Chondrocyte (in vitro differentiated cells): ENCODE measurements around the gene PCK1. TPM values are rescaled to one million over a fixed set of nuclear protein-coding genes. Genes with fewer than 3 reads are reported as not detected.

Source experiments
- DNase-seq: peaks from one replicate; pipeline ENCODE4 v3.0.0; 2021; ENCODE audit warnings: mixed read lengths, low spot score
- H3K27ac Mint-ChIP-seq: one replicate; pipeline ENCODE4 v1.8.0; 2021; ENCODE audit warnings: mild to moderate bottlenecking, moderate library complexity, mixed read lengths; ENCODE audit not compliant: unreplicated experiment
- H3K27me3 Mint-ChIP-seq: 2 replicates; pipeline ENCODE4 v1.8.0; 2021; ENCODE audit warnings: low read depth, mixed read lengths
- H3K36me3 Mint-ChIP-seq: 2 replicates; pipeline ENCODE4 v1.8.0; 2021; ENCODE audit warnings: low read depth, mixed read lengths
- H3K4me1 Mint-ChIP-seq: 2 replicates; pipeline ENCODE4 v1.8.0; 2021; ENCODE audit warnings: low read depth, mild to moderate bottlenecking, mixed read lengths
- H3K4me3 Mint-ChIP-seq: one replicate; pipeline ENCODE4 v1.8.0; 2021; ENCODE audit warnings: mild to moderate bottlenecking, moderate library complexity, mixed read lengths; ENCODE audit not compliant: unreplicated experiment
- H3K9me3 Mint-ChIP-seq: 2 replicates; pipeline ENCODE4 v1.8.0; 2021; ENCODE audit warnings: low read depth, mixed read lengths
- CTCF ChIP-seq: fragments of 200-600 bp; sonication (generic); IDR thresholded peaks from 2 replicates; pipeline ENCODE4 v1.5.0; 2021; ENCODE audit warnings: antibody characterized with exemption, mild to moderate bottlenecking, moderate library complexity
- total RNA-seq: library from RNA; stranded (reverse); gene quantifications from 3 replicates; pipeline ENCODE4 v1.2.1, GENCODE V29; 2021

PCK1 gene
- total RNA-seq, 1 donor from 2014 or later: not detected

GRCh38 chr20:57562541-57563465 lies 1.9 kb downstream of the PCK1 start:
- Mint-ChIP-seq H3K27me3 (peaks cover 46% of the 10 kb centered on the region), H3K36me3 (no peaks in the 10 kb centered on the region)

GRCh38 chr20:57563522-57563921 lies 2.6 kb downstream of the PCK1 start:
- Mint-ChIP-seq H3K36me3 (no peaks in the 10 kb centered on the region), H3K9me3 (no peaks in the 10 kb centered on the region), H3K27ac (no peak overlapping the region), H3K27me3 (peaks cover 43% of the 10 kb centered on the region), H3K4me1 (no peaks in the 10 kb centered on the region), H3K4me3 (no peak overlapping the region)
- DNase-seq: no peak
- TF ChIP-seq CTCF: no peak

More at GRCh38 chr20:57562541-57563465, 1.9 kb downstream of the PCK1 start:
- no peaks in the 10 kb centered on the region for H3K4me1 Mint-ChIP-seq
- H3K4me3 Mint-ChIP-seq: no peak overlapping the region
- no peak overlapping the region for H3K27ac Mint-ChIP-seq
- DNase-seq: no peak
- H3K9me3 Mint-ChIP-seq: no peaks in the 10 kb centered on the region
- no peak for TF ChIP-seq CTCF

GRCh38 chr20:57564180-57564802 lies 3.4 kb downstream of the PCK1 start:
- peaks cover 41% of the 10 kb centered on the region for H3K27me3 Mint-ChIP-seq
- no peaks in the 10 kb centered on the region for H3K9me3 Mint-ChIP-seq
- no peaks in the 10 kb centered on the region for H3K4me1 Mint-ChIP-seq
- H3K27ac Mint-ChIP-seq: no peak overlapping the region
- TF ChIP-seq CTCF: no peak
- H3K4me3 Mint-ChIP-seq: no peak overlapping the region
- DNase-seq: no peak
- no peaks in the 10 kb centered on the region for H3K36me3 Mint-ChIP-seq

GRCh38 chr20:57564951-57565642 lies 4.2 kb downstream of the PCK1 start:
- Mint-ChIP-seq H3K9me3 (no peaks in the 10 kb centered on the region), H3K27ac (no peak overlapping the region), H3K4me3 (no peak overlapping the region), H3K4me1 (no peaks in the 10 kb centered on the region), H3K36me3 (no peaks in the 10 kb centered on the region), H3K27me3 (peaks cover 35% of the 10 kb centered on the region)
- no peak for DNase-seq
- no peak for TF ChIP-seq CTCF

GRCh38 chr20:57566399-57566798 lies 5.5 kb downstream of the PCK1 start:
- TF ChIP-seq CTCF: no peak
- Mint-ChIP-seq H3K27me3 (peaks cover 35% of the 10 kb centered on the region), H3K9me3 (no peaks in the 10 kb centered on the region), H3K36me3 (no peaks in the 10 kb centered on the region), H3K4me3 (no peak overlapping the region), H3K4me1 (peaks cover 6% of the 10 kb centered on the region), H3K27ac (no peak overlapping the region)
- no peak for DNase-seq
